Adrenal gland (tissue), 12 donors: ENCODE measurements around the gene CHMP4A. TPM values are rescaled to one million over a fixed set of nuclear protein-coding genes. Genes with fewer than 3 reads are reported as not detected.

Source experiments
- DNase-seq, 7 donors: peaks; one replicate each; pipeline ENCODE4 v3.0.0-alpha.2; 2019 to 2020
- H3K27ac ChIP-seq, 5 donors: fragments of 200-600 bp; sonication (generic) in 4 of 5; 1 replicate in 3 of 5; 2 replicates in 2 of 5; pipeline versions ENCODE4 v1.5.1 to v1.8.0; 2016 to 2020; ENCODE audit warnings: mild to moderate bottlenecking in 1 of 5
- H3K27me3 ChIP-seq: fragments of 200-600 bp; 2 replicates; pipeline ENCODE4 v1.8.0; 2021
- H3K36me3 ChIP-seq, 2 donors: fragments of 200-600 bp; replicated peaks in 1 of 2; 1 replicate in 1 of 2; 2 replicates in 1 of 2; pipeline versions ENCODE4 v1.5.1 to v1.8.0; 2018 to 2022
- H3K4me1 ChIP-seq, 2 donors: fragments of 200-600 bp; replicated peaks in 1 of 2; 1 replicate in 1 of 2; 2 replicates in 1 of 2; pipeline versions ENCODE4 v1.5.1 to v1.8.0; 2018 to 2021
- H3K4me3 ChIP-seq, 4 donors: fragments of 200-600 bp; sonication (generic) in 3 of 4; one replicate each; pipeline ENCODE4 v1.5.1; 2016 to 2018
- H3K9me3 ChIP-seq, 3 donors: fragments of 200-600 bp; sonication (generic) in 1 of 3; replicated peaks in 1 of 3; 1 replicate in 2 of 3; 2 replicates in 1 of 3; pipeline versions ENCODE4 v1.5.1 to v1.8.0; 2016 to 2021
- POLR2A ChIP-seq, 2 donors: fragments of 450-650 bp; IDR thresholded peaks; one replicate each; pipeline ENCODE4 v1.6.1; 2017; ENCODE audit warnings: antibody characterized with exemption in 2 of 2, mild to moderate bottlenecking in 2 of 2, moderate library complexity in 1 of 2
- WGBS, 4 donors: extraction: QIAGEN DNeasy Blood & Tissue Kit in 2 of 4; methylation state at CpG; one replicate each; pipeline versions ENCODE4 v1.1.5 to v1.1.7; 2013 to 2017; 5-methylcytosine and 5-hydroxymethylcytosine counted together
- intact Hi-C, 2 donors: fragments of 100-400 bp; cut with DNase I; formaldehyde crosslinking; loops; one replicate each; pipeline versions ENCODE4 v1.14.1 to v1.15.0; 2022 to 2023
- polyA plus RNA-seq, 3 donors: library from polyadenylated mRNA; stranded (reverse); fragments of 200-250 nt in 2 of 3; fragments of 350-450 nt in 1 of 3; fragmentation: Illumina TruSeq in 1 of 3; extraction: RNeasy Lipid Tissue Mini Kit (QIAGEN cat#74804) in 1 of 3; gene quantifications; one replicate each; pipeline ENCODE4 v1.2.3, GENCODE V29; 2013 to 2014
- total RNA-seq, 9 donors: library from RNA; depleted of rRNA in 4 of 9; stranded (reverse); fragments of >200 nt in 4 of 9; fragments of 120-200 nt in 1 of 9; fragmentation: NEBNext Ultra II Directional in 1 of 9; extraction: Animal tissue kit (Norgen Biotek cat#: 25700) in 1 of 9; gene quantifications; one replicate each; pipeline versions ENCODE4 v1.1.0 to v1.2.4, GENCODE V29; 2013 to 2023
- TF ChIP-seq, protein P1 (sequence below), 6 experiments: fragments of 450-650 bp in 4 of 6; fragments of 200-600 bp in 2 of 6; sonication (generic) in 1 of 6; IDR thresholded peaks; 1 replicate in 5 of 6; 2 replicates in 1 of 6; pipeline versions ENCODE4 v1.5.1 to v1.8.0; 2016 to 2021; ENCODE audit warnings: antibody characterized with exemption in 6 of 6, mild to moderate bottlenecking in 2 of 6, moderate library complexity in 1 of 6
- donor health status: healthy with polysubstance abuse.
- donor health status: Bipolar disorder and iron deficiency.
- donor health status: DM: yes; HTN: yes; CAD: no.
- donor health status: DM: no; HTN: no; CAD: no.
- donor health status: DM: no; HTN: no; CAD: no.
- donor health status: DM: yes; HTN: yes; CAD: no.

The CHMP4A gene
- total and polyA plus RNA-seq, 12 donors: 32.9 to 118 (median 59.0) TPM

GRCh38 chr14:24164518-24164991 lies 48.7 kb downstream of the CHMP4A start:
- intact Hi-C loops: no loop called here
- Histone ChIP-seq H3K27ac (no peak overlapping the region), H3K27me3 (no peaks in the 10 kb centered on the region), H3K4me1 (peaks cover 9 to 26% of the 10 kb centered on the region in 2 donors), H3K36me3 (peaks cover 0 to 67% of the 10 kb centered on the region in 2 donors), H3K4me3 (no peak overlapping the region), H3K9me3 (no peaks in the 10 kb centered on the region)
- WGBS, 4 donors: 83 to 95% (median 91%) methylated on average over 6 to 14 of the region's 14 CpGs
- no peak for DNase-seq
- no peak for TF ChIP-seq POLR2A (IDR thresholded peaks at IDR 0.05)
- TF ChIP-seq, protein P1, sequence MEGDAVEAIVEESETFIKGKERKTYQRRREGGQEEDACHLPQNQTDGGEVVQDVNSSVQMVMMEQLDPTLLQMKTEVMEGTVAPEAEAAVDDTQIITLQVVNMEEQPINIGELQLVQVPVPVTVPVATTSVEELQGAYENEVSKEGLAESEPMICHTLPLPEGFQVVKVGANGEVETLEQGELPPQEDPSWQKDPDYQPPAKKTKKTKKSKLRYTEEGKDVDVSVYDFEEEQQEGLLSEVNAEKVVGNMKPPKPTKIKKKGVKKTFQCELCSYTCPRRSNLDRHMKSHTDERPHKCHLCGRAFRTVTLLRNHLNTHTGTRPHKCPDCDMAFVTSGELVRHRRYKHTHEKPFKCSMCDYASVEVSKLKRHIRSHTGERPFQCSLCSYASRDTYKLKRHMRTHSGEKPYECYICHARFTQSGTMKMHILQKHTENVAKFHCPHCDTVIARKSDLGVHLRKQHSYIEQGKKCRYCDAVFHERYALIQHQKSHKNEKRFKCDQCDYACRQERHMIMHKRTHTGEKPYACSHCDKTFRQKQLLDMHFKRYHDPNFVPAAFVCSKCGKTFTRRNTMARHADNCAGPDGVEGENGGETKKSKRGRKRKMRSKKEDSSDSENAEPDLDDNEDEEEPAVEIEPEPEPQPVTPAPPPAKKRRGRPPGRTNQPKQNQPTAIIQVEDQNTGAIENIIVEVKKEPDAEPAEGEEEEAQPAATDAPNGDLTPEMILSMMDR (IDR thresholded peaks at IDR 0.05): no peak

- Histone ChIP-seq H3K27ac (peak overlapping the region; percentile 67 to 95 (median 86)), H3K36me3 (peaks cover 0 to 73% of the 10 kb centered on the region in 2 donors), H3K4me1 (peaks cover 9 to 28% of the 10 kb centered on the region in 2 donors), H3K4me3 (peak overlapping the region; percentile 47 to 74 (median 60)), H3K27me3 (no peaks in the 10 kb centered on the region), H3K9me3 (no peaks in the 10 kb centered on the region)
- peak in 4 of 7 donors; percentile 44 to 67 (median 52) for DNase-seq
- intact Hi-C loops: no loop called here
- TF ChIP-seq POLR2A (IDR thresholded peaks at IDR 0.05): no peak
- TF ChIP-seq, protein P1 (IDR thresholded peaks at IDR 0.05): no peak
- WGBS, 4 donors: 6 to 34% (median 30%) methylated on average over 6 to 8 of the region's 8 CpGs
Observed at GRCh38 chr14:24162093-24162492, 51.2 kb downstream of the CHMP4A start.

DNA sequence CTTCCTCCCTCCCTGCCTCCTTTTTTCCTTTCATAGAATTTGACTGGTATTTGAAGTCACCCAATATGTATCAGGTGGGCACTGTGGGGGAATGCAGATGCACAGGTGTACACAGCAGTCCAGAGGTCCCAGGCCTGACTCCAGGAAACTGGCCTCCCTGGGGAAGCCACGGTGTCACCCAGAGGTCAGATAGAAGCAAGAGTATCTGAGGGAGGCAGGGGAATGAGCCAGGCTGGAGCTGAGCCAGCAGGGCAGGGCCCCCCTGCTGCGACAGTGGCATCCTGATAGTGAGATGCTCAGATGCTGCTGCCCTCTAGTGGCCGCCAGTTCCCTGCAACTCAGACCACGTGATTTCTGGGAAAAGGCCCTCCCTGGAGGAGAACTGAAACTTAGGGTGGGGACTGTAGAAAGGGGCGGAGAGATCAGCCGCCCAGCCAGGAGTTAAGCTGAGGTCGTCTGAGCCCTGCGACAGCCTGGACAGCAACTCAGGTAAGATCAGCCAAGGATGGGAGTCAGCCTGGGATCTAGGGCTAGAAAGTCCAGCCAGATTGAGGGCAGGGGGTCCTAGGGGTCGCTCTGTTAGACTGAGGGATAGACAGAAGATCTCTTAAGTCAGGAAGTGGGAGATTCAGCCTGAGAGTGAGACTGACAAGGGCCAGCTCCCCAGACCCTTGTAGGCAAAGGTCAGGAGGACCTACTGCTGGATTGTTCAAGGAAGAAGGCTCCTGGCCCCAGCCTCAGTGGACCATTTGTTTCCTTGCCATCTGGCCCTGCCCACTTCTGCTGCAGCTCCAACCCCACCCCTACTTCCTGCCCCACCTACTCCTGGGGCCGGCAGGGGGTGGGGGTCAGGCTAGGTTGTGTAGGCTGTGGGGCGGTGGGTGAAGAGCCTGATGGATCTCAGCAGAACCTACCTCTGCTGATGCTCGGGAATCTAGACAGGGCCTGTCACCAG lies 52.2 kb downstream of the CHMP4A start, which contains the start of gene IRF9:
Gene IRF9, plus strand, starts transcription at position 416 of the 955 bp plus-strand sequence. CDS start 880 bp downstream, outside the sequence.
- Histone ChIP-seq H3K27me3 (no peaks in the 10 kb centered on the region), H3K9me3 (no peaks in the 10 kb centered on the region), H3K36me3 (peaks cover 0 to 73% of the 10 kb centered on the region in 2 donors), H3K4me3 (peak within 1 kb of the TSS; percentile 47 to 74 (median 60)), H3K27ac (peak within 1 kb of the TSS; percentile 67 to 95 (median 86)), H3K4me1 (peaks cover 9 to 36% of the 10 kb centered on the region in 2 donors)
- TF ChIP-seq, protein P1 (IDR thresholded peaks at IDR 0.05): peak; percentile 89 to 99 (median 98)
- peak; percentile 15 to 69 for TF ChIP-seq POLR2A (IDR thresholded peaks at IDR 0.05)
- intact Hi-C loops: no loop called here
- 0 to 2% (median 1%) methylated on average over 10 to 12 of the region's 12 CpGs for WGBS, 4 donors
- peak; percentile 96 to 100 (median 98) for DNase-seq

GRCh38 chr14:24160499-24160849 lies 52.8 kb downstream of the CHMP4A start:
- no peaks in the 10 kb centered on the region for H3K27me3 ChIP-seq
- H3K9me3 ChIP-seq: no peaks in the 10 kb centered on the region
- H3K36me3 ChIP-seq: peaks cover 0 to 73% of the 10 kb centered on the region in 2 donors
- peak overlapping the region in 4 of 5 donors; percentile 56 to 95 (median 80) for H3K27ac ChIP-seq
- WGBS, 4 donors: 86 to 95% (median 92%) methylated on average over 3 to 4 of the region's 4 CpGs
- H3K4me3 ChIP-seq: no peak overlapping the region
- peaks cover 9 to 36% of the 10 kb centered on the region in 2 donors for H3K4me1 ChIP-seq
- intact Hi-C loops: no loop called here
- DNase-seq: no peak
- no peak for TF ChIP-seq POLR2A (IDR thresholded peaks at IDR 0.05)
- TF ChIP-seq, protein P1 (IDR thresholded peaks at IDR 0.05): no peak
